Measurements from ENCODE around the gene CCL13.

Gene CCL13

GRCh38 chr17:34366529-34367107 is 10.3 kb downstream of the CCL13 start:
- no peak overlapping the region for H3K4me3 ChIP-seq (ENCODE audit: control insufficient read depth, low read depth, low read length)
- TF ChIP-seq CTCF (conservative IDR thresholded peaks at IDR 0.05; ENCODE audit: control insufficient read depth, insufficient read depth, low read depth, low read length) = no peak
- no peak for DNase-seq (ENCODE audit: low read depth)

GRCh38 chr17:34367486-34368195 is 11.4 kb downstream of the CCL13 start:
- DNase-seq (ENCODE audit: low read depth) = no peak
- no peak overlapping the region for H3K4me3 ChIP-seq (ENCODE audit: control insufficient read depth, low read depth, low read length)
- TF ChIP-seq CTCF (conservative IDR thresholded peaks at IDR 0.05; ENCODE audit: control insufficient read depth, insufficient read depth, low read depth, low read length) = no peak

- DNase-seq (ENCODE audit: low read depth) = no peak
- no peak for TF ChIP-seq CTCF (conservative IDR thresholded peaks at IDR 0.05; ENCODE audit: control insufficient read depth, insufficient read depth, low read depth, low read length)
- no peak overlapping the region for H3K4me3 ChIP-seq (ENCODE audit: control insufficient read depth, low read depth, low read length)
These were observed 12.1 kb downstream of the CCL13 start for GRCh38 chr17:34368196-34368945.

GRCh38 chr17:34368946-34369500 is 12.7 kb downstream of the CCL13 start:
- no peak for TF ChIP-seq CTCF (conservative IDR thresholded peaks at IDR 0.05; ENCODE audit: control insufficient read depth, insufficient read depth, low read depth, low read length)
- DNase-seq (ENCODE audit: low read depth) = no peak
- H3K4me3 ChIP-seq (ENCODE audit: control insufficient read depth, low read depth, low read length) = no peak overlapping the region

- no peak for TF ChIP-seq CTCF (conservative IDR thresholded peaks at IDR 0.05; ENCODE audit: control insufficient read depth, insufficient read depth, low read depth, low read length)
- no peak overlapping the region for H3K4me3 ChIP-seq (ENCODE audit: control insufficient read depth, low read depth, low read length)
- no peak for DNase-seq (ENCODE audit: low read depth)
These were observed 13.3 kb downstream of the CCL13 start for GRCh38 chr17:34369571-34369970.

- no peak for DNase-seq (ENCODE audit: low read depth)
- H3K4me3 ChIP-seq (ENCODE audit: control insufficient read depth, low read depth, low read length) = no peak overlapping the region
- TF ChIP-seq CTCF (conservative IDR thresholded peaks at IDR 0.05; ENCODE audit: control insufficient read depth, insufficient read depth, low read depth, low read length) = no peak
These were observed 14.2 kb downstream of the CCL13 start for GRCh38 chr17:34370376-34370996.

Data from fibroblast of mammary gland (primary cell).